HG02571 (cell line): ENCODE measurements around the gene RXFP1.

Source experiments
- ATAC-seq: cut with Tn5 transposase; IDR thresholded peaks from one replicate; pipeline ENCODE4 v1.9.1; 2021; ENCODE audit warnings: mild to moderate bottlenecking, moderate library complexity; ENCODE audit not compliant: unreplicated experiment

RXFP1 gene

GRCh38 chr4:158540125-158540907 is 18.6 kb downstream of the RXFP1 start:
- ATAC-seq, result no peak

GRCh38 chr4:158541506-158541905 is 19.8 kb downstream of the RXFP1 start:
- no peak for ATAC-seq

- ATAC-seq, result no peak
Observed at GRCh38 chr4:158543191-158543590, 21.5 kb downstream of the RXFP1 start.

GRCh38 chr4:158544141-158544540 is 22.5 kb downstream of the RXFP1 start:
- ATAC-seq, result no peak

- ATAC-seq, result no peak
Observed at GRCh38 chr4:158553364-158553763, 31.7 kb downstream of the RXFP1 start.

GRCh38 chr4:158560284-158560683 is 38.6 kb downstream of the RXFP1 start:
- no peak for ATAC-seq

GRCh38 chr4:158566860-158567259 is 45.2 kb downstream of the RXFP1 start:
- no peak for ATAC-seq

- no peak for ATAC-seq
Observed at GRCh38 chr4:158571736-158572135, 50.1 kb downstream of the RXFP1 start.

GRCh38 chr4:158572608-158573007 is 50.9 kb downstream of the RXFP1 start:
- no peak for ATAC-seq

GRCh38 chr4:158578476-158578875 is 56.8 kb downstream of the RXFP1 start:
- no peak for ATAC-seq

GRCh38 chr4:158580064-158580463 is 58.4 kb downstream of the RXFP1 start:
- no peak for ATAC-seq

- no peak for ATAC-seq
Observed at GRCh38 chr4:158581161-158581560, 59.5 kb downstream of the RXFP1 start.

- ATAC-seq, result no peak
Observed at GRCh38 chr4:158586881-158587280, 65.2 kb downstream of the RXFP1 start.

GRCh38 chr4:158588285-158588684 is 66.6 kb downstream of the RXFP1 start:
- no peak for ATAC-seq

- no peak for ATAC-seq
Observed at GRCh38 chr4:158588777-158589176, 67.1 kb downstream of the RXFP1 start.

- no peak for ATAC-seq
Observed at GRCh38 chr4:158590306-158590705, 68.6 kb downstream of the RXFP1 start.

GRCh38 chr4:158590824-158591223 is 69.1 kb downstream of the RXFP1 start:
- ATAC-seq, result no peak

- ATAC-seq, result no peak
Observed at GRCh38 chr4:158597879-158598596, 76.4 kb downstream of the RXFP1 start.

- no peak for ATAC-seq
Observed at GRCh38 chr4:158599150-158599549, 77.5 kb downstream of the RXFP1 start.

GRCh38 chr4:158599765-158600498 is 78.2 kb downstream of the RXFP1 start:
- ATAC-seq, result no peak

- no peak for ATAC-seq
Observed at GRCh38 chr4:158604369-158604768, 82.7 kb downstream of the RXFP1 start.

- no peak for ATAC-seq
Observed at GRCh38 chr4:158605393-158605792, 83.7 kb downstream of the RXFP1 start.
